H1 (cell line): ENCODE data around the gene FGF12. TPM values are rescaled to one million over a fixed set of nuclear protein-coding genes. Genes with fewer than 3 reads are reported as not detected.

Source experiments
- CTCF ChIA-PET: fragments of 300-600 bp; sonication (Branson Sonifier 250); formaldehyde crosslinking; loops from one replicate; lab custom pipeline; 2021; ENCODE audit not compliant: partially characterized antibody; lab: Charles Lee
- POLR2A ChIA-PET: fragments of 300-600 bp; sonication (Branson Sonifier 250); formaldehyde crosslinking; loops from one replicate; lab custom pipeline; 2021; ENCODE audit warnings: inconsistent platforms; ENCODE audit not compliant: partially characterized antibody; lab: Charles Lee
- DNase-seq, 2 experiments: peaks; one replicate each; pipeline versions ENCODE4 v3.0.0 to v3.0.0-alpha.2; 2010 to 2022; ENCODE audit warnings: low spot score in 2 of 2, low read depth in 1 of 2, mixed read lengths in 1 of 2
- FAIRE-seq: peaks from 2 replicates; lab custom pipeline; 2011; peaks lifted over from hg19 to GRCh38; lab: Jason Lieb, UNC
- H2AFZ ChIP-seq: 2 replicates; pipeline ENCODE4 v1.8.1; 2012; ENCODE audit warnings: low read length, inconsistent platforms
- H2AK5ac ChIP-seq: 2 replicates; pipeline ENCODE4 v1.6.1; 2013; ENCODE audit warnings: low read depth, low read length
- H2BK120ac ChIP-seq: replicated peaks from 2 replicates; pipeline ENCODE3; 2013; ENCODE audit warnings: low read depth, low read length, inconsistent platforms
- H2BK12ac ChIP-seq: 2 replicates; pipeline ENCODE4 v1.6.1; 2013; ENCODE audit warnings: low read depth, low read length
- H2BK15ac ChIP-seq: 2 replicates; pipeline ENCODE4 v1.6.1; 2013; ENCODE audit warnings: low read length
- H2BK20ac ChIP-seq: 2 replicates; pipeline ENCODE4 v1.6.1; 2013; ENCODE audit warnings: low read length
- H2BK5ac ChIP-seq: 2 replicates; pipeline ENCODE4 v1.6.1; 2013; ENCODE audit warnings: low read depth, low read length
- H3K14ac ChIP-seq: 2 replicates; pipeline ENCODE4 v1.6.1; 2013; ENCODE audit warnings: inconsistent platforms; ENCODE audit not compliant: insufficient read length
- H3K18ac ChIP-seq: 2 replicates; pipeline ENCODE4 v1.6.1; 2013; ENCODE audit warnings: low read length; ENCODE audit errors: extremely low read depth
- H3K23ac ChIP-seq: 2 replicates; pipeline ENCODE4 v1.6.1; 2013; ENCODE audit warnings: inconsistent platforms; ENCODE audit not compliant: insufficient read length
- H3K23me2 ChIP-seq: 2 replicates; pipeline ENCODE4 v1.6.1; 2013; ENCODE audit warnings: low read depth, low read length
- H3K27ac ChIP-seq: 2 replicates; pipeline ENCODE4 v1.6.1; 2011; ENCODE audit warnings: low read depth, low read length, inconsistent platforms
- H3K27me3 ChIP-seq, 4 experiments: replicated peaks in 1 of 4; 1 replicate in 1 of 4; 2 replicates in 3 of 4; pipeline versions ENCODE4 v1.6.1 to v1.8.1; 2011 to 2013; ENCODE audit warnings: low read length in 3 of 4, mild to moderate bottlenecking in 3 of 4, inconsistent platforms in 2 of 4, mixed read lengths in 2 of 4, moderate library complexity in 1 of 4; ENCODE audit not compliant: control insufficient read depth in 3 of 4, insufficient read depth in 3 of 4; ENCODE audit errors: extremely low read depth in 1 of 4
- H3K36me3 ChIP-seq, 4 experiments: 2 replicates each; pipeline versions ENCODE4 v1.6.1 to v1.8.1; 2011 to 2013; ENCODE audit warnings: mild to moderate bottlenecking in 4 of 4, low read length in 3 of 4, moderate library complexity in 2 of 4, control low read depth in 1 of 4, inconsistent platforms in 1 of 4; ENCODE audit not compliant: insufficient read depth in 4 of 4, control insufficient read depth in 2 of 4
- H3K4ac ChIP-seq: replicated peaks from 2 replicates; pipeline ENCODE3; 2013; ENCODE audit warnings: low read length, low read depth, mixed read lengths, inconsistent platforms; ENCODE audit not compliant: insufficient read length
- H3K4me1 ChIP-seq, 4 experiments: replicated peaks in 1 of 4; 1 replicate in 1 of 4; 2 replicates in 3 of 4; pipeline versions ENCODE4 v1.6.1 to v1.8.1; 2011 to 2013; ENCODE audit warnings: low read length in 3 of 4, inconsistent platforms in 2 of 4, mixed read lengths in 1 of 4; ENCODE audit not compliant: insufficient read depth in 4 of 4, control insufficient read depth in 3 of 4
- H3K4me2 ChIP-seq, 2 experiments: 2 replicates each; pipeline versions ENCODE4 v1.6.1 to v1.8.1; 2011 to 2013; ENCODE audit warnings: low read depth in 2 of 2, low read length in 2 of 2, control low read depth in 1 of 2, inconsistent platforms in 1 of 2, mild to moderate bottlenecking in 1 of 2; ENCODE audit not compliant: insufficient read depth in 1 of 2
- H3K4me3 ChIP-seq, 4 experiments: fragments of 200-600, 300-600 bp in 1 of 4; sonication (generic), shearing (Covaris generic), sonication (Bioruptor Twin) in 1 of 4; 2 replicates each; pipeline versions ENCODE4 v1.5.1 to v1.8.1; 2011 to 2016; ENCODE audit warnings: low read length in 4 of 4, low read depth in 3 of 4, control low read depth in 2 of 4, inconsistent platforms in 2 of 4, mild to moderate bottlenecking in 2 of 4, mixed read lengths in 1 of 4, moderate library complexity in 1 of 4; ENCODE audit not compliant: insufficient read depth in 2 of 4; ENCODE audit errors: extremely low read depth in 1 of 4
- H3K56ac ChIP-seq: replicated peaks from 2 replicates; pipeline ENCODE3; 2013; ENCODE audit warnings: low read depth, mild to moderate bottlenecking, mixed read lengths, low read length, inconsistent platforms; ENCODE audit not compliant: insufficient read length
- H3K79me1 ChIP-seq: 2 replicates; pipeline ENCODE4 v1.6.1; 2013; ENCODE audit warnings: low read depth, low read length, control low read depth
- H3K79me2 ChIP-seq, 2 experiments: 2 replicates each; pipeline versions ENCODE4 v1.6.1 to v1.8.1; 2012 to 2013; ENCODE audit warnings: low read length in 2 of 2, mild to moderate bottlenecking in 2 of 2, inconsistent platforms in 1 of 2; ENCODE audit not compliant: insufficient read depth in 2 of 2, control insufficient read depth in 1 of 2
- H3K9ac ChIP-seq, 4 experiments: replicated peaks in 1 of 4; 1 replicate in 1 of 4; 2 replicates in 3 of 4; pipeline versions ENCODE4 v1.6.1 to v1.8.1; 2011 to 2013; ENCODE audit warnings: low read depth in 3 of 4, low read length in 3 of 4, control low read depth in 2 of 4, mild to moderate bottlenecking in 2 of 4, moderate library complexity in 2 of 4, inconsistent platforms in 1 of 4; ENCODE audit errors: extremely low read depth in 1 of 4
- H3K9me3 ChIP-seq, 2 experiments: 2 replicates each; pipeline versions ENCODE4 v1.6.1 to v1.8.1; 2012 to 2013; ENCODE audit warnings: mild to moderate bottlenecking in 2 of 2, moderate library complexity in 2 of 2, control low read depth in 1 of 2, inconsistent platforms in 1 of 2, low read depth in 1 of 2, low read length in 1 of 2, mixed read lengths in 1 of 2; ENCODE audit not compliant: insufficient read depth in 2 of 2
- H4K20me1 ChIP-seq, 2 experiments: replicated peaks in 1 of 2; 2 replicates each; pipeline versions ENCODE3 to v1.8.1; 2011 to 2013; ENCODE audit warnings: inconsistent platforms in 2 of 2, low read length in 2 of 2, mild to moderate bottlenecking in 1 of 2; ENCODE audit not compliant: insufficient read depth in 2 of 2, control insufficient read depth in 1 of 2
- H4K5ac ChIP-seq: 2 replicates; pipeline ENCODE4 v1.6.1; 2013; ENCODE audit warnings: low read length, low read depth, mixed read lengths, inconsistent platforms; ENCODE audit not compliant: insufficient read length
- H4K8ac ChIP-seq: 2 replicates; pipeline ENCODE4 v1.8.0; 2013; ENCODE audit warnings: mild to moderate bottlenecking, moderate library complexity, low read length, inconsistent platforms; ENCODE audit not compliant: insufficient read depth; ENCODE audit errors: extremely low read depth
- H4K91ac ChIP-seq: replicated peaks from 2 replicates; pipeline ENCODE3; 2013; ENCODE audit warnings: low read length, mixed read lengths, inconsistent platforms; ENCODE audit not compliant: insufficient read length
- MAFK ChIP-seq: IDR thresholded peaks from 2 replicates; pipeline ENCODE4 v1.6.1; 2012; ENCODE audit warnings: low read depth, mild to moderate bottlenecking, improper control_type of control experiment, low read length
- NANOG ChIP-seq: IDR thresholded peaks from 2 replicates; pipeline ENCODE4 v1.6.1; 2011; ENCODE audit warnings: low read length, low read depth, mild to moderate bottlenecking, inconsistent platforms; ENCODE audit not compliant: insufficient read depth, poor library complexity, severe bottlenecking
- SAP30 ChIP-seq: fragments of 300-600 bp; sonication (generic); IDR thresholded peaks from 2 replicates; pipeline ENCODE4 v1.7.1; 2012; ENCODE audit warnings: low read length, moderate library complexity, mild to moderate bottlenecking, inconsistent platforms; ENCODE audit not compliant: insufficient read depth, insufficient replicate concordance
- SRF ChIP-seq: IDR thresholded peaks from 2 replicates; pipeline ENCODE4 v1.6.1; 2011; ENCODE audit warnings: mild to moderate bottlenecking, low read depth, low read length, moderate library complexity
- ZNF274 ChIP-seq: IDR thresholded peaks from 2 replicates; pipeline ENCODE4 v1.7.0; 2012; ENCODE audit warnings: low read length, borderline replicate concordance; ENCODE audit errors: extremely low read depth
- polyA plus RNA-seq, 7 experiments: library from polyadenylated mRNA; depleted of rRNA in 3 of 7; stranded (reverse) in 5 of 7; unstranded in 2 of 7; fragments of >200 nt in 5 of 7; fragments of 200-250 nt in 2 of 7; gene quantifications; 1 replicate in 5 of 7; 2 replicates in 1 of 7; 4 replicates in 1 of 7; pipeline versions ENCODE4 v1.2.1 to v1.2.3, GENCODE V29; 2011 to 2013; ENCODE audit warnings: missing spikeins in 2 of 7, mixed read lengths in 2 of 7
- total RNA-seq: library from RNA; stranded (reverse); fragmentation: NEBNext Ultra II Directional; extraction: Animal tissue kit (Norgen Biotek cat#: 25700); gene quantifications from 2 replicates; pipeline ENCODE4 v1.2.1, GENCODE V29; 2021

Gene FGF12
- total and polyA plus RNA-seq, 2 of the 8 experiments (the other 6 are each of a cell fraction or from before 2014, with no cell fraction given), result 4.1 to 16.6 TPM

GRCh38 chr3:192302721-192303120 is 424.6 kb downstream of the FGF12 start:
- no peak overlapping the region for H2BK5ac ChIP-seq
- FAIRE-seq (no peak), DNase-seq (no peak)
- no peaks in the 10 kb centered on the region for H3K9me3 ChIP-seq
- no peak overlapping the region for H2AK5ac ChIP-seq
- H2BK12ac ChIP-seq, result no peak overlapping the region
- H3K4me2 ChIP-seq, result no peak overlapping the region
- ChIA-PET CTCF (interaction anchor here (0.7 kb wide), 1 partner anchor 8 kb away, joined by 3 read pairs; no protein-coding TSS in a partner anchor), POLR2A (no interaction called here)
- H3K27me3 ChIP-seq, result no peaks in the 10 kb centered on the region
- no peak overlapping the region for H4K91ac ChIP-seq
- no peak overlapping the region for H4K8ac ChIP-seq
- H3K23me2 ChIP-seq, result no peaks in the 10 kb centered on the region
- TF ChIP-seq NANOG (no peak), ZNF274 (no peak), MAFK (no peak), SRF (no peak), SAP30 (no peak)
- H3K18ac ChIP-seq, result no peak overlapping the region
- no peak overlapping the region for H4K5ac ChIP-seq
- no peak overlapping the region for H2AFZ ChIP-seq
- no peak overlapping the region for H3K56ac ChIP-seq
- H2BK120ac ChIP-seq, result no peak overlapping the region
- no peak overlapping the region for H3K4me3 ChIP-seq
- no peak overlapping the region for H3K4ac ChIP-seq
- H2BK20ac ChIP-seq, result no peak overlapping the region
- no peak overlapping the region for H3K9ac ChIP-seq
- H3K79me1 ChIP-seq, result no peaks in the 10 kb centered on the region
- no peaks in the 10 kb centered on the region for H4K20me1 ChIP-seq
- no peaks in the 10 kb centered on the region for H3K4me1 ChIP-seq
- H3K14ac ChIP-seq, result no peak overlapping the region
- no peak overlapping the region for H3K27ac ChIP-seq
- H2BK15ac ChIP-seq, result no peak overlapping the region
- H3K23ac ChIP-seq, result no peak overlapping the region
- no peaks in the 10 kb centered on the region for H3K36me3 ChIP-seq
- H3K79me2 ChIP-seq, result no peaks in the 10 kb centered on the region
